ENCODE data around the gene TRPM2.
A peak's percentile ranks its signal among the peaks of the same experiment; 100 is the strongest.

TRPM2 gene

DNA sequence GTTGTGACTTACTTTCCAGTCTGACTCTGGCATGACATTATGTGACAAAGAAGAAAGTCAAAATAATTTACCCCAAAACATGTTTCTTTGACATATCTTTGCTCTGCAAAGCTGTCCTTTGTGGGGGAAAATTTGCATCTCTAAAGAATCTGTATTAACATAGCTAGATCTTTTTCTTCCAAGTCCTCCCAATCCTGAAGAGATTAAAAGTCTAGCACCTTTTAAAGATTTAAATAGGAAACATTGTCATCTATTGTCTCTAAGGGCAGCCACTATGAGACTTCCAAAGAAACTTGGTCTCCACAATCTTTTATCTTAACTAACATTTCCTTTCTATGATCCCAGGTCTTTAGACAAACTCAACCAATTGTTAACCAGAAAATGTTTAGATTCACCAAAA lies 117.9 kb downstream of the TRPM2 start:
- DNase-seq: no peak

GRCh38 chr21:44471996-44472395 lies 118.6 kb downstream of the TRPM2 start:
- DNase-seq: no peak

- no peak for DNase-seq
Observed at GRCh38 chr21:44473915-44474555, 120.6 kb downstream of the TRPM2 start.

DNA sequence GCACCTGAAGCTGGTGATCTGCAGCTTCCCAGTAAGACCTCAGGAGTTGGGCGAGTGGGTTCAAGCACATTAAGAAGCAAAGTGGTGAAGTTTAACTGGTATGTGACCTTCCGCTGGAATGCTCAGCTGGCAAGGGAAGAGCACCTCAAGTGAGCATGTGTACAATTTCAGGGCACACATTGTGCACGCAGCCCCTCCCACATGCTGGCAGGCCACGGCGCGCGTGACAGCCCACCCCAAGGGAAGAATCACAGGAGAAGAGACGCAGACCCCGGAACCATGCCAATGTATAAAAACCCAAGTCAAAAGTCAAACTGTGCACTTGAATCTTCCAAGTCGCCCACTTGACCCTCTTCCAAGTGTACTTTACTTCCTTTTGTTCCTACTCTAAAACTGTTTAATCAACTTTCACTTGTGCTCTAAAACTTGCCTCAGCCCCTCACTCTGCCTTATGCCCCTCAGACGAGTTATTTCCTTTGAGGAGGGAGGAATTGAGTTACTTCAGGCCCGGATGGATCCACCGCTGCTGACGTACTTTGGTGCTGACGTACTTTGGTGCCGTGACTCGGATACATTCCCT lies 121.9 kb downstream of the TRPM2 start:
- DNase-seq: no peak

- no peak for DNase-seq
Observed at GRCh38 chr21:44477131-44477530, 123.7 kb downstream of the TRPM2 start.

DNA sequence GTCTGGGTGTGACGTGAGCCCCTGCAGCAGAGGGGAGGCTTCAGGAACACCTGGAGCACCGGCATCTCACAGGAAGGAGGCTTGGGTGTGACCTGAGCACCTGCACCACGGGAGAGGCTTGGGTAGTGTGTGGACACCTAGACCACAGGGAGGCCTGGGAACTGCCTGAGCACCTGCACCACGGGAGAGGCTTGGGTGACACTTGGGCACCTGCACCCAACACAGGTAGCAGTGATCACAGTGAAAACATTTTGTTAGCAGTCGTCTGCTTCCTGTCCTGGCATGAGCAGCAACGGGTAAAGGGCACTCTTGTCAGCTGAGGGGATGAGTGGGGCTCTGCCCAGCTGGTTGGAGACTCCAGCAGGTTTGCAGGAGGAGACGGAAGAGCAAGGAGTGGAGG lies 124.3 kb downstream of the TRPM2 start:
- no peak for DNase-seq

DNA sequence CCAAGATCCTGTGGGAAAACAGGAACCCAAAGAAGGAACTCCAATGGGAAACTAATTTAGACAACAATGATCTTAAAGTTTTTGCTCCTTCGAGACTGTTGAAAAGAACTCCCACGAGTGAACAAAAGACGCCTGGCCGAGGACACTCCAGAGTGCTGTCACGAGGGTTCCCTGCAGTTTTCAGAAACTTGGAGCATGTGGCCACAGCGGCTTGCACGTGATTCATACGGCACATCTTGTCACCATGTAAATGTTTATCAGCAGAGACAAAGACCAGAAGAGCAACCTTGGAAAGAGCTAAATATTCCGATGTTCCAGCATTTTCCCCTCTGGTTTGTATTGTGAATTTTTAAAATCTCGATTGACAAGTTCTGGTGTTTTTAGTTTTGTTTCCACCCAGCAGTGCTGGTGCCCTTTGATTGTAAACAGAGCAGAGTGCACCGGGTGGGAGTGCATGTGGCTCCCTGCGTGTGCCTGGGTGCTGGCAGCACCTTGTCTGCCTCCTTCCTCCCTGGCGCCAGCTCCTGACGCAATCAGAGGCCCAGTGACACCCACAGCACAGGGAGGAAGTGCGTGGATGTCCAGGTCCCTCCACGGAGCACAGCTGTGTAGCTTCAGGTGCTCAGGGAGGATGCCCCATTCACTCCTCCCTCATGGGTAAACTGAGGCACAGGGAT lies 124.8 kb downstream of the TRPM2 start:
- DNase-seq: no peak

- no peak for DNase-seq
Observed at GRCh38 chr21:44478801-44479167, 125.4 kb downstream of the TRPM2 start.

DNA sequence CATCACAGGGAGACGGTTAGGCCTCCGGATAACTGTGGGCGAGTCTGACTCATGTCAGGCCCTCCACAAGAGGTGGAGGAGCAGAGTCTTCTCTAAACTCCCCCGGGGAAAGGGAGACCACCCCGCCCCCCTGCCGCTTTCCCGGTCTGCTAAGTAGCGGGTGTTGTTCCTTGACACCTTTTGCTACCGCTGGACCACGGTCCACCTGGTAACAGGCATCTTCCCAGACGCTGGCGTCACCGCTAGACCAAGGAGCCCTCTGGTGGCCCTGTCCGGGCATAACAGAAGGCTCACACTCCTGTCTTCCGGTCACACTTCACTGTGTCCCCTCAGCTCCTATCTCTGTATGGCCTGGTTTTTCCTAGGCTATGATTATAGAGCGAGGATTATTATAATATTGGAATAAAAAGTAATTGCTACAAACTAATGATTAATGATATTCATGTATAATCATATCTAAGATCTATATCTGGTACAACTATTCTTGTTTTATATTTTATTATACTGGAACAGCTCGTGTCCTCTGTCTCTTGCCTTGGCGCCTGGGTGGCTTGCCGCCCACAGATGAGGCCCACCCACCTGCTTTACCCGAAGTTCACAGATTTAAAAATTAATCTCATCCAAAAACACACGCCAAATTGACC lies 126.3 kb downstream of the TRPM2 start:
- peak; percentile 47 for DNase-seq

DNA sequence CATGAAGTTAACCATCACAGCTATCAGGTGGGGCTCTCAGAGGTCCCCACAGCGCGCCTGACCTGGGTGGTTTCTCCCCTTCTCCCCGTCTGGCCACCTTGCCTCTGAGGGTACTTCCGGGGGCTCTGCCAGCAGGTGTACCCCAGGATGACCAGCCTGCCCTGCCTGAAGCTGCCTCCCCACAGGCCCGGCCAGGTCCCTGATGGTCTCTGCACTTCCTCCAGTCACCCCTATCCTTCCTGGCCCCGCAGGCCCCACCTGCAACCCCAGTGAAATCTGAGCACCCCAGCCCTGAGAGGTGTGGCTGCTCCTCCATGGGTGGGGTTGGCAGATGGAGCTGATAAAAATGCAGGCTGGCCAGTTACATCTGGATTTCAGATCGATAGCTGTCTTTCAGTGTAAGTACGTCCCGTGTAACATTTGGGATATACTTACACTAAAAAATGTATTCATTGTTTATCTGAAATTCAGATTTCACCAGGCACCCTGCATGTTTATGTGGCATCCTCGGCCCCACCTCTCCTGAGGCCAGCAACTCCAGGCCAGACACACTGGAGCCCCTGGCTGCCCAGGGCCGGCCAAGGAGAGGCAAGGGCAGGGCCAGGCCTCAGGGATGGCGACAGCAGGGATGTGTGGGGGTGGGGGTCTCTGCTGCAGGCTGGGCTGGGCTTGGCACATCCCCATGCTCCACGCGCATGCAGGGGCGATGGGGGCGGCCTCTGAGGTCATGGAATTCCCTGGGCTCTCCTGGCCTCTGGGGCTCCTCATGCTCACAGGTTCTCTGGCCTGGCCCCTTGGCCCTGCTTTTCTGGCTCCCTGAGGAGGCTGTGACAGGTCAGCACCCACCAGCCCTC lies 127.0 kb downstream of the TRPM2 start:
- no peak for DNase-seq

DNA sequence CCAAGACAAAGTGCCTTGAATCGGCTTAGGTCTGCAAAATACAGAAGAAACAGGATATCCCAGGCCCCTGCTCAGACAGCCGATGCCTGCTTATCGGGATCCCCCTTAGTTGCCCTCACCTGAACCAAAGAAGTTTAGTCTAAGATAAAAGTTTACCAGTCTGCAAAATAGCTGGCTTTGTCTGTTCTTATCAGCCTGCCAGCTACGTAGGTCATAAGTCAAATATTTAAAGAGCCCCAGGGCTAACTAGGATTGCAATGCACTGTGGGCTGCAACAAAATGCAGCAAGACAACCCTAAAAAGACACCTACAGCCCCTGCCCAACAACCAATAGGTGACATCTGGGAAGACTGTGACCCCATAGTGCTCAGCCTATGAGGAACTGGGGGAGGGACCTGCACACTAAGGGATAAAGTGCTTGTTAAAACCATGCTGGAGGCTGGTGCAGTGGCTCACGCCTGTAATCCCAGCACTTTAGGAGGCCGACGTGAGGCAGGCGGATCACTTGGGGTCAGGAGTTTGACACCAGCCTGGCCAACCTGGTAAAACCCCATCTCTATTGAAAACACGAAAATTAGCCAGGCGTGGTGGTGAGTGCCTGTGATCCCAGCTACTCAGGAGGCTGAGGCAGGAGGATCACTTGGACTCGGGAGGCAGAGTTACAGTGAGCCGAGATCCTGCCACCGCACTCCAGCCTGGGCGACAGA lies 129.3 kb downstream of the TRPM2 start:
- DNase-seq: no peak

GRCh38 chr21:44483288-44484237 lies 130.1 kb downstream of the TRPM2 start:
- no peak for DNase-seq

GRCh38 chr21:44484498-44485253 lies 131.3 kb downstream of the TRPM2 start:
- DNase-seq: no peak

DNA sequence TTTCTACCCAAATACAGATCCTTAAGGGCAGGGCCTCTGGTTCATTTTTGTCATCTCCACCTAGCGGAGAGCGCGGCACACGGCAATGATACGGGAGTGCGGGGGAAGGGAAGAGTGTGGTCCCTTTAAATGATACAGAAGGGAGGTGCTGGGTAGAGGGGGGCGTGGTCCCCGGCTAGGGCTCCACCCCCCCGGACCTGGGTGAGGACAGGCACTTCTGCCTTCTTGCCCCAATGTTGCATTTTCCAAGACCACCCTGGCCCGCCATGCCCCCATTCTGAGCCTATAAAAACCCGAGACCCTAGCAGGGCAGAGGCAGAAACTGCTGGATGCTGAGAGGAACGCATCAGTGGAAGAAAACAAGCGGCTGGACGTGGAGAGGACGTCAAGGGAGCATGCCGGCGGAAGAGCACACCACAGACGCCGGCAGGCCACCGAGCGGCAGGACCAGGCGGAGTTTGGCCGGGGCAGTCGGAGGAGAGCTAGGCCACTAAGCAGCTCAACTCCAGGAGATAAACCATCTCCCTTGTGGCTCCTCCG lies 131.9 kb downstream of the TRPM2 start:
- DNase-seq: peak; percentile 36

GRCh38 chr21:44485796-44486195 lies 132.4 kb downstream of the TRPM2 start:
- no peak for DNase-seq

DNA sequence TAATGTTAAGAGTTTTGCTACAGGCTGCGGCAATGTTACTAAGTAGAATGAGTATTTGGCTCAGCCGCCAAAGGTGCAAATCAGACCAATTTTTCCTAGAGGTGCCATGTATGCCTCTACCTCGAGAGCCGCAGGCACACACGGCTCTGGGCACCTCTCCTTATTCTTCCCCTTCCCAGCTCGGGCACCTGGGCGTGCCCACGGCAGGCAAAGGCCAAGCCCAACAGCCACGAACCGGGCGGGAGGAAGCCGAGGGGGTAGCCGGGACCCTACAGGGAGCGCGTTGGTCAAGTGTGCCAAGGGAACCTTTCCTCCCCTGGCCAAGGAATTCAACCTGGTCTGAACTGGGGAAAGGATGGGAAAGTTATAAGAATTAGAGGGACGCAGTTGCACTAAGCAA lies 132.9 kb downstream of the TRPM2 start:
- no peak for DNase-seq

- DNase-seq: peak; percentile 47
Observed at GRCh38 chr21:44487831-44488230, 134.4 kb downstream of the TRPM2 start.

- DNase-seq: no peak
Observed at GRCh38 chr21:44489962-44490361, 136.5 kb downstream of the TRPM2 start.

DNA sequence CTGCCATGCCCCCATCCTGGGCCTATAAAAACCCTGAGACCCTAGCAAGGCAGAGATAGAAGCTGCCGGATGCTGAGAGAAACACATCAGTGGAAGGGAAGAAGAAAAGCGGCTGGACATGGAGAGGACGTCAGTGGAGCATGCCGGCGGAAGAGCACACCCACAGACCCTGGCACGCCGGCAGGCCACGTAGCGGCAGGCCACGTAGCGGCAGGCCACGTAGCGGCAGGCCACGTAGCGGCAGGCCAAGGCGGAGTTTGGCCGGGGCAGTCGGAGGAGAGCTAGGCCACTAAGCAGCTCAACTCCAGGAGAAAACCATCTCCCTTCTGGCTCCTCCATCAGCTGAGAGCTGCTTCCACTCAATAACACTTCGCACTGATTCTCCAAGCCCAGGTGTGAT lies 137.0 kb downstream of the TRPM2 start:
- no peak for DNase-seq

GRCh38 chr21:44490816-44491215 lies 137.4 kb downstream of the TRPM2 start:
- no peak for DNase-seq
